ENCODE data around the gene SMLR1. TPM values are rescaled to one million over a fixed set of nuclear protein-coding genes. Genes with fewer than 3 reads are reported as not detected.

Gene SMLR1
- total and polyA plus RNA-seq, 2 donors (not counting 3 experiments of a cell fraction or from before 2014, with no cell fraction given), result not detected

Other genes starting within 250 kb of the SMLR1 start
- 84.8 and 87.7 TPM in 2 replicates for gene EPB41L2, start 235.8 kb downstream of the SMLR1 start, total RNA-seq
- gene EPB41L2, start 235.8 kb downstream of the SMLR1 start, polyA plus RNA-seq, result 19.2 and 26.5 TPM in 2 replicates